ENCODE data around the gene BACE1.

Gene BACE1

GRCh38 chr11:117296881-117297280 lies 19.2 kb downstream of the BACE1 start:
- TF ChIP-seq EZH2phosphoT487 (IDR thresholded peaks at IDR 0.05; ENCODE audit: borderline replicate concordance, low read length): no peak
- TF ChIP-seq CTCF (IDR thresholded peaks at IDR 0.05; ENCODE audit: low read depth, low read length, poor library complexity, severe bottlenecking): no peak
- no peaks in the 10 kb centered on the region for H3K79me2 ChIP-seq (ENCODE audit: control insufficient read depth, low read length)
- H3K4me3 ChIP-seq (ENCODE audit: low read length): no peak overlapping the region
- no peaks in the 10 kb centered on the region for H3K9me3 ChIP-seq (ENCODE audit: control insufficient read depth, insufficient read depth, low read length)
- H3K9me2 ChIP-seq (replicated peaks; ENCODE audit: control insufficient read depth, low read length): no peaks in the 10 kb centered on the region
- no peaks in the 10 kb centered on the region for H3K36me3 ChIP-seq (ENCODE audit: control insufficient read depth, low read length)
- no peaks in the 10 kb centered on the region for H3F3A ChIP-seq (ENCODE audit: control insufficient read depth, insufficient read depth)
- H3K4me1 ChIP-seq (ENCODE audit: control insufficient read depth, low read length): no peaks in the 10 kb centered on the region
- no peak overlapping the region for H3K4me2 ChIP-seq (ENCODE audit: low read length)
- no peaks in the 10 kb centered on the region for H4K20me1 ChIP-seq (ENCODE audit: control insufficient read depth, insufficient read depth, low read depth, low read length)
- no peak overlapping the region for H3K27ac ChIP-seq (ENCODE audit: low read depth, low read length)
- 0 out of 2 replicates have a peak, but pooled peaks cover 6% of the 10 kb centered on the region for H3K27me3 ChIP-seq (ENCODE audit: control insufficient read depth, low read length)

DNA sequence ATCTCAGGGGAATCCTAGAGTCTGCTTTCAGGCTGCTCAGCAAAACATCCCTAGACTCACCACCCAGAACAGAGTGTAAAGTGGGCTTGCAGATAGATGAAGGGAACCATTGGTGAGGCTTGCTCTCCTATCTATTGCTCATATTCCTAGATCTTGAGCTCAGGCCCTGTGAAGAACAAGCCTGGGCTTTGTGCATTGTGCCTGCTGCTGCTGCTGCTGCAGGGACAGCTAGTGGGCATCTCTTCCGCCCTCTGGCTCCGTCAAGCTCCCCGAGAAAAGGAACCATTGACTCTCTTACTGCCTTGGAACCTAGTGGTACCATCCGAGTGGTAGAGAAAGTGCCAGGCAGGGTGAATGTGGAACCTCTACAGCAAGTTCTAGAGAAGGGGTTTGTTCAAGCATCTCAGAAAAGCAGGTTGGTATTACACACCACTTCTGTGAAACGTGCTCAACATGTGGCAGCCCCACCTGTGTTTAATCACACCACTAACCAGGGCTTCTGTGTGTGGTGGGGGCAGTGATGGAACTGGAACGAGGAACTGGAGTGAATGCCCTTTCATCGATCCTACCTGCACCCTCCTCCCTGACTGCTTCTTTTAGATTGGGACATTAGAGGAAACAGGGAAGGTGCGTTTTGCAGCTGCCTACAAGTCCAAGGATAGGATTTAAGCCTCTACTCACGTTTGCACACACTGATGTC lies 20.5 kb downstream of the BACE1 start:
- H3K4me3 ChIP-seq (ENCODE audit: low read length): no peak overlapping the region
- no peaks in the 10 kb centered on the region for H3K4me1 ChIP-seq (ENCODE audit: control insufficient read depth, low read length)
- H3K9me2 ChIP-seq (replicated peaks; ENCODE audit: control insufficient read depth, low read length): no peaks in the 10 kb centered on the region
- H3K9me3 ChIP-seq (ENCODE audit: control insufficient read depth, insufficient read depth, low read length): no peaks in the 10 kb centered on the region
- no peaks in the 10 kb centered on the region for H4K20me1 ChIP-seq (ENCODE audit: control insufficient read depth, insufficient read depth, low read depth, low read length)
- H3K27me3 ChIP-seq (ENCODE audit: control insufficient read depth, low read length): 0 out of 2 replicates have a peak, but pooled peaks cover 2% of the 10 kb centered on the region
- no peak overlapping the region for H3K4me2 ChIP-seq (ENCODE audit: low read length)
- TF ChIP-seq CTCF (IDR thresholded peaks at IDR 0.05; ENCODE audit: low read depth, low read length, poor library complexity, severe bottlenecking) (no peak), EZH2phosphoT487 (IDR thresholded peaks at IDR 0.05; ENCODE audit: borderline replicate concordance, low read length) (no peak)
- H3K27ac ChIP-seq (ENCODE audit: low read depth, low read length): no peak overlapping the region
- no peaks in the 10 kb centered on the region for H3F3A ChIP-seq (ENCODE audit: control insufficient read depth, insufficient read depth)
- H3K79me2 ChIP-seq (ENCODE audit: control insufficient read depth, low read length): no peaks in the 10 kb centered on the region
- H3K36me3 ChIP-seq (ENCODE audit: control insufficient read depth, low read length): no peaks in the 10 kb centered on the region

- Histone ChIP-seq H4K20me1 (ENCODE audit: control insufficient read depth, insufficient read depth, low read depth, low read length) (no peaks in the 10 kb centered on the region), H3K36me3 (ENCODE audit: control insufficient read depth, low read length) (no peaks in the 10 kb centered on the region), H3K9me3 (ENCODE audit: control insufficient read depth, insufficient read depth, low read length) (no peaks in the 10 kb centered on the region), H3K4me2 (ENCODE audit: low read length) (no peak overlapping the region), H3K4me1 (ENCODE audit: control insufficient read depth, low read length) (no peaks in the 10 kb centered on the region), H3K9me2 (replicated peaks; ENCODE audit: control insufficient read depth, low read length) (no peaks in the 10 kb centered on the region), H3K79me2 (ENCODE audit: control insufficient read depth, low read length) (no peaks in the 10 kb centered on the region), H3K4me3 (ENCODE audit: low read length) (no peak overlapping the region), H3K27ac (ENCODE audit: low read depth, low read length) (no peak overlapping the region), H3F3A (ENCODE audit: control insufficient read depth, insufficient read depth) (no peaks in the 10 kb centered on the region), H3K27me3 (ENCODE audit: control insufficient read depth, low read length) (no peaks in the 10 kb centered on the region)
- TF ChIP-seq CTCF (IDR thresholded peaks at IDR 0.05; ENCODE audit: low read depth, low read length, poor library complexity, severe bottlenecking): no peak
- TF ChIP-seq EZH2phosphoT487 (IDR thresholded peaks at IDR 0.05; ENCODE audit: borderline replicate concordance, low read length): no peak
Measured at GRCh38 chr11:117292616-117293015, 23.4 kb downstream of the BACE1 start.

Data from DOHH2 (cell line).